NCI-H2227 (cell line): Measurements from ENCODE around the gene PTP4A1.

Experiments used
- DNase-seq: peaks from one replicate; lab custom pipeline; 2025; ENCODE audit not compliant: unreplicated experiment; lab: John Stamatoyannopoulos, UW

PTP4A1 gene

GRCh38 chr6:63554782-63555181 is 17.5 kb upstream of the PTP4A1 start:
- DNase-seq: no peak

DNA sequence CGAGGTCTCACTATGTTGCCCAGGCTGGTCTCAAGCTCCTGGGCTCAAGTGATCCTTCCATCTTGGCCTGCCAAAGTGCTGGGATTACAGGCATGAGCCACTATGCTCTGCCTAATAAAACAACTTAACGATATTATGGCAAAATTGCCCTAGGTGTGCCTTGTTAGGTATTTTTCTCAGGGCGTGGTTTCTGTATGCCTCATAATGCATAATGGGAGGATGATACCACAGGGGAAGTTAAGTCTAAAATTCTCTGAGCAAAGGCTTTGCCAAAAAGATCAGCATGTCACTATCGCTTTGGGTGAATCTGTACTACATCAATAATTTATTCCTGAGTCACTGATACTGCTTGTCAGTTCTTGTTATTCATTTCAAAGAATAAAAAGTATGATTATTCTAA is 15.9 kb upstream of the PTP4A1 start:
- DNase-seq: no peak

DNA sequence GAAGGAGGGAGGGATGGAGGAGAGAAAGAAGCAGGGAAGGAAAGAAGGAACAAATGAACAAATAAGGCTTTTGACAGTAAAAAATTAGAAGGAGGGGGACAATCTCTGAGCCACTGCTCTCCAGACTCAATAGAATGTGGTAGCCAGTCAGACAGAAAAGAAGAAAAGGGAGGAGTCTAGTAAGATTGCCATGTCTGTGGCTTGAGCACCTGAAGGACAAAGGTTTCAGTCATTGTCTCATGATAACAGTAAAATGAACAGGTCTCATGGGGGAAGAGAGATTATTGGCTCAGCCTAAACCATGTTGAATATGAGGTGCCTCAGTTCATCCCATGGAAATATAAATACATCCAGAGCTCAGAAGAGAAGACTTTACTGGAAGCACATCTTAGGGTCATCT is 14.0 kb upstream of the PTP4A1 start:
- DNase-seq: no peak

- no peak for DNase-seq
Measured at GRCh38 chr6:63560801-63561287, 11.4 kb upstream of the PTP4A1 start.

DNA sequence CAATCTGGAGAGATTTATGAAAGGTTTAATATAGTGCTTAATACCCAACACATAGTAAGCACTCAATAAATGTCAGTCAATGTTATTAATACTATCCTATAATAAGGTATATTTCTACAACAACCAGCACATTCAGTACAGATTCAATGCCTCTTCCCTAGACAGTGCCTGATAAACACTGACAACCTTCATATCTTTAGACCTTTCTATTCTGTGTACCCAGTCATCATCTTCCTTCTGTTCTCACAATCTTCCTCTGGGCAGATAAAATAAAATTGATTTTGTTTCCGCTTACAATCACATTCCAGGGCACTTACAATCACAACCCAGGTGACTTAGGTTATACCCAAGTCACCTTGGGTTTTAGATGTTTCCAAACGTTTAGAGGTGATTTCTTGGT is 11.0 kb upstream of the PTP4A1 start:
- no peak for DNase-seq

DNA sequence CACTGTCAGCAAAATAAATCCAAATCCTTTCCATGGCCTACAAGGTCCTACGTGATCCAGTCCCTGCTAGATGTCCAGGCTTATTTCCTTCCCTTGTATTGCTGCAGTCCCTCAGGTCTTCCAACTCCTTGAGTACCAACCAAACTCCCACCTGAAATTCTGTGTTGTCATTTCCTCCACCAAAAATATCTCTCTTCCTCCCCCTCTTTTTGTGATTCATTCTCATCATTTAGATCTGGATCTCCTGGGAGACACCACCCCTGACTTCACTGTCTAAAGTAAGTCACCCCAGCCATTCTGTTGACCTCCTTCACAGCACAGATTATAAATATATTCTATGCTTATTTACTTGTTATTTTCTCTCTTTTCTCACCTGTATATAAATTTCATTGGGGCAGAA is 9.0 kb upstream of the PTP4A1 start:
- no peak for DNase-seq

DNA sequence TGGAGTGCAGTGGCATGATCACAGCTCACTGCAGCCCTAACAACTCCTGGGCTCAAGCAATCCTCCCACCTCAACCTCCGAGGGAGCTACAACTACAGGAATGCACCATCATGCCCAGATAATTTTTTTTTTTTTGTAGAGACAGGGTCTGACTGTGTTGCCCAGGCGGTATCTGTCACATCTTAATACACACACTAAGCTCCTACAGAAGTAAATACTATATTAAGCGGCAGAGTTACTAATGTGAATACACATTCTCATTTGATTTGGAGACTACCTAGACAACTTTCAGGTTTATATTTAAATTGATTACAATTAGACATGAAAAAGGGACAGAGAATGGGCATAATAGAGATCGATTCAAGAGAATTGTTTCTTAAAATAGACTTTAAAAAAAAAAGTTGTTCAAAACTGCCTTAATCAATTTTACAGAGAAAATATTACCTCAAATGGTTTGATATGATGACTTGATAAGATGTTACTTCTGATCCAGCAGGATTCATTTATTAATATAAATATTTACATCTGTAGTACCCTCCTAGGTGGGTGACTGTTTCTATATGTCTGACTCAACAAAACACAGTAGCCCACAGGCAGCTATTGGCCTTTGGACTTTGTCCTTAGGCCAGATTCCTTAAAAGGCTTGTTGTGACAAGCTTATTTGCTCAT is 7.1 kb upstream of the PTP4A1 start:
- DNase-seq: no peak

DNA sequence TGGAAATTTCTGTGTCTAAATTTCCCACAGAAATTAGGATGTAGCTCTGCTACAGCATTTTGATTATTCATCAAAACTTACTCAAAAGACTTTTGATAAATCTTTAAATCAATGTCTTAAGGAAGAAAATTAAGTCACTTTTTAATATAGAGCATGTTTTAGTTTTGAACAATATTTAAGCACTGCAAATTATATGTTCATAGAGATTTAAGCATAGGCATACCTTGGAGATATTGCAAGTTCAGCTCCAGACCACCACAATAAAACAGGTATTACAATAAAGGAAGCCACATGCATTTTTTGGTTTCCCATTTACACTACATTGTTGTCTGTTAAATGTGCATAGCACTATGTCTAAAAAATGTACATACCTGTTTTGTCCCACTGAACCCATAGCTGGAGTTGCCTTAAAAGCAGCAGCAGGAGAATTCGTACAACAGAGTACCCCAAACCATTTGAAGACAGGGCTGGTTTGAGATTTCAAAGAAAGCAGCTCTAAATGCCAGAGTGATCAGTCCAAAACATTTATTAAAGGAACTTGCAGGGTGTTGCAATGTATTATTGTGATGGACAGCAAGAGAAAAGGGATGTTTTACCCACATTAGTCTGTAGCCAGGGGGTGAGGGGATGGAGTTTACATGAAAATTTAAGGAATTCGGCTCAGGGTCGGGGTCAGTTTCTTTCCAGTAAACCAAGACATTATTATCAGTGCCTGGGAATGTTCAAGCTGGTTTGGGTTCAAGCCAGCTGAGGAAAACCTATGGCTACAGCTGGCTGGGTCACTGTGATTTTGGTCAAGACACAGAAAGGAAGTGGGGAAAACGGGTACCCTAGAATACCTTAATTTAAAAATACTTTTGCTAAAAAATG is 6.3 kb upstream of the PTP4A1 start:
- no peak for DNase-seq

DNA sequence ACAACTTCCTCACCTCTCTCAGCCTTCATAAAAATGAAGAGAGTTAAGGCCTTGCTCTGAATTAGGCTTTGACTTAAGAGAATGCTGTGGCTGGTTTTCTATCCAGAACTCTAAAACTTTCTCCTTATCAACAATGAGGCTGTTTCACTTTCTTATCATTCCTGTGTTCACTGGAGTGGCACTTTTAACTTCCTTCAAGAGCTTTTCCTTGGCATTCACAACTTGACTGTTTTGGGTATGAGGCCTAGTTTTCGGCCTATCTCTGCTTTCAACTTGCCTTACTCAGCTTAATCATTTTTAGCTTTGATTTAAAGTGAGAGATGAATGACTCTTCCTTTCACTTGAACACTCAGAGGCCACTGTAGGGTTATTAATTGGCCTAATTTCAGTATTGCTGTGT is 4.3 kb upstream of the PTP4A1 start:
- DNase-seq: no peak

GRCh38 chr6:63571361-63572043 is 778 bp upstream of the PTP4A1 start:
- DNase-seq: peak; percentile 69

DNA sequence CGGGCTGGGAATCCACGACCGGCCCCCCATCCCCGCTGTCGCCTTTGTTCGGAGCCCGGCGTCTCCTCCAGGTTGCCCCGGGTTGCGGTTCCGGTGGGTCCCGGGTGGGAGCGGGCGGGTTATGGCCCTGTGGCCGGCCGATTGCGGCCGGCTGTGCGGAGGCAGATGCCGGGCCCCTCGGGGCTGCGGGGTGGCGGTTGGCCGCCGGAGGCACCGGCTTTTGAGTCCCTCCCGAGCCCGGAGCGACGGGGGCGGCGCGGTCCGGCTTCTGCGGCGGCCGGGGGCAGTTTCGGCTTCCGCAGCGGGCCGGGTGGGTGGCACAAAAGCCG is 431 bp downstream of the PTP4A1 start:
- DNase-seq: peak; percentile 36

DNA sequence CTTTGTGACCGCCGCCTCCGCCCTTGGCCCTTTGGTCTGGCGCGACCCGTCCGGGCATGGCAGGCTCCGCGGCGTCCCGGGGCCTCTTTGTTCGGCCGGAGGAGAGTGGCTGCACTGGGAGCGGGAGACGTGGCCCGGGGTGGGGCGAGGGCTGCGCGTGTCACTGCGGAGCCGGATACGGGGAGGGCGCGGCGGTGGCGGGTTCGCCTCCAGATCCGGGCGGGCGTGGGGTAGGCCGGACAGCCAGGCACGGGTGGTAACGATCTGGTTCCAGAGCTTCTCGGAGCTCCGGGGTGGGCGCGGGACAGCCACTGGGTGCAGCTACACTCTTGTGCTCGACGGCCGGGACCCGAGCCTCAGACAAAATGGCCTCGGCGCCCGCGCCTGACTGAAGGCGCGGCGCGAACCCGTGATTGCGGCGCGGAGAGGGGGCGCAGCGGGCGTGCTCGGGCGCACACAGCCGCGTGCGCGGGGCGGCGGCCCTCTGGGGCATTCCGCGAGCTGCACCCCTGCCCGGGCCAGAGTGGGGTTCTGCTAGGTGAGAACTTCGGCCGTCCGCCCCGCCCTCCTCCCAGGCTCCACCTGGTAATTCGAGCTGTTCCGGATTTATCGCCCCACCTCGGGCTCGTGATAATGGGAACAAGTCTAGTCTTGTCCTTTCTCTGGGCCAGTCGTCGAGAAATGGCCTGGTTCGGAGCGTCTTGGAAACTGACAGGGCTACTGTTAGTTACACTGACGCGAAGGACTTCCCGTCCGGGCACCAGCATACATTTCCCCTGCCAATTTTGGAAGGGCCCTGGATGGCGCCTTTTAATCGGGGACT is 1.0 kb downstream of the PTP4A1 start:
- peak; percentile 79 for DNase-seq

GRCh38 chr6:63573899-63574553 is 1.7 kb downstream of the PTP4A1 start:
- DNase-seq: peak; percentile 70

DNA sequence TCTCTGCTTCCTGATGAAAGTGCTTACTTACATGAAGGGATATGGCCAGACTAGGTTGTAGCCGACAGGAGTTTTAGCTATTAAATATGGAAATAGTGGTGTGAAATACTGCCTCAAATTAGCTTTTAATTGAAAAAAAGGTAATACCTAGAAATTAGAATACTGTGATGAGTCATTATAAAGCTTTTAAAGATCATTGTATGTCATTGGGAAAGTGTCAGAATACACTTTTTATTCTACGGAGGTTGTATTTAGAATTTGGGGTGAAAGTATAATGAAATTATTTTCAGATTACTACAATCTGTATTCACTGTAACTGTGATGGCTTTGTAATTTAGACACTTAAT is 2.2 kb downstream of the PTP4A1 start:
- DNase-seq: no peak

DNA sequence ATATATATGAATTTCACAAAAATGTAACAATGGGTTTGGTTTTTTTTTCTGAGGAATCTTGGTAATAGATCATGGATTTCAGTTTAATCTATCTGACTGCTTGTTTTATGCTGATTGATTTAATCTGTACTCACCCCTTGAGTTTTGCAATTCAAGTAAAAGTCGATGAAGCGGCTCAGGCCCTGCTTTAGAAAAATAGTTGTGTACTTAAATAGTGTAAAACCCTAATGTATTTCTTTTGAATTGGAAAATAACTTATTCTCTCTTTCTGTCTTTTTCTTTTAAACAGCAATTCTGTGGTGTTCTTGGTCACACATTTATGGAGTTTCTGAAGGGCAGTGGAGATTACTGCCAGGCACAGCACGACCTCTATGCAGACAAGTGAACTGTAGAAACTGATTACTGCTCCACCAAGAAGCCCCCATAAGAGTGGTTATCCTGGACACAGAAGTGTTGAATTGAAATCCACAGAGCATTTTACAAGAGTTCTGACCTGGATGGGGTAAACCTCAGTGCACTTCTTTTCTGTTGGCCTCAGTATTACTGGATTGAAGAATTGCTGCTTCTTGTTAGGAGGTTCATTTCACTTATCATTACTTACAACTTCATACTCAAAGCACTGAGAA is 4.0 kb downstream of the PTP4A1 start:
- DNase-seq: no peak

- DNase-seq: no peak
Measured at GRCh38 chr6:63576985-63577712, 4.9 kb downstream of the PTP4A1 start.

GRCh38 chr6:63578757-63579156 is 6.5 kb downstream of the PTP4A1 start:
- DNase-seq: no peak

DNA sequence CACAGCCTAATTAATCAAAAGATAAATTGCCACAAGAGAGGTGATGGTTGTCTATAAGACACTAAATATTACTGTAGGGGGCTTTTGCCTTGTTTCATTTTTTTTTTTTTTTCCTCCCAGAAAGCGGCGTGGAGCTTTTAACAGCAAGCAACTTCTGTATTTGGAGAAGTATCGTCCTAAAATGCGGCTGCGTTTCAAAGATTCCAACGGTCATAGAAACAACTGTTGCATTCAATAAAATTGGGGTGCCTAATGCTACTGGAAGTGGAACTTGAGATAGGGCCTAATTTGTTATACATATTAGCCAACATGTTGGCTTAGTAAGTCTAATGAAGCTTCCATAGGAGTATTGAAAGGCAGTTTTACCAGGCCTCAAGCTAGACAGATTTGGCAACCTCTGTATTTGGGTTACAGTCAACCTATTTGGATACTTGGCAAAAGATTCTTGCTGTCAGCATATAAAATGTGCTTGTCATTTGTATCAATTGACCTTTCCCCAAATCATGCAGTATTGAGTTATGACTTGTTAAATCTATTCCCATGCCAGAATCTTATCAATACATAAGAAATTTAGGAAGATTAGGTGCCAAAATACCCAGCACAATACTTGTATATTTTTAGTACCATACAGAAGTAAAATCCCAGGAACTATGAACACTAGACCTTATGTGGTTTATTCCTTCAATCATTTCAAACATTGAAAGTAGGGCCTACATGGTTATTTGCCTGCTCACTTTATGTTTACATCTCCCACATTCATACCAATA is 7.8 kb downstream of the PTP4A1 start:
- DNase-seq: no peak

DNA sequence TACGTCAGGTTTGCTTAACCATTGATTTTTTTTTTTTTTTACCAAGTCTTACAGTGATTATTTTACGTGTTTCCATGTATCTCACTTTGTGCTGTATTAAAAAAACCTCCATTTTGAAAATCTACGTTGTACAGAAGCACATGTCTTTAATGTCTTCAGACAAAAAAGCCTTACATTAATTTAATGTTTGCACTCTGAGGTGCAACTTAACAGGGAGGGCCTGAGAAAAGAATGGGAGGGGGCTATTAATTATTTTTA is 8.4 kb downstream of the PTP4A1 start:
- DNase-seq: no peak
